AG09319 (cell line): ENCODE data around the gene PROB1.

ENCODE experiments used
- DNase-seq: peaks from one replicate; pipeline ENCODE4 v3.0.0-alpha.2; 2010; ENCODE audit warnings: low read depth; ENCODE audit errors: extremely low read depth
- CTCF ChIP-seq: IDR thresholded peaks from 2 replicates; pipeline ENCODE4 v1.5.1; 2011; ENCODE audit warnings: low read depth, mild to moderate bottlenecking, inconsistent platforms, low read length, moderate library complexity

PROB1 gene

DNA sequence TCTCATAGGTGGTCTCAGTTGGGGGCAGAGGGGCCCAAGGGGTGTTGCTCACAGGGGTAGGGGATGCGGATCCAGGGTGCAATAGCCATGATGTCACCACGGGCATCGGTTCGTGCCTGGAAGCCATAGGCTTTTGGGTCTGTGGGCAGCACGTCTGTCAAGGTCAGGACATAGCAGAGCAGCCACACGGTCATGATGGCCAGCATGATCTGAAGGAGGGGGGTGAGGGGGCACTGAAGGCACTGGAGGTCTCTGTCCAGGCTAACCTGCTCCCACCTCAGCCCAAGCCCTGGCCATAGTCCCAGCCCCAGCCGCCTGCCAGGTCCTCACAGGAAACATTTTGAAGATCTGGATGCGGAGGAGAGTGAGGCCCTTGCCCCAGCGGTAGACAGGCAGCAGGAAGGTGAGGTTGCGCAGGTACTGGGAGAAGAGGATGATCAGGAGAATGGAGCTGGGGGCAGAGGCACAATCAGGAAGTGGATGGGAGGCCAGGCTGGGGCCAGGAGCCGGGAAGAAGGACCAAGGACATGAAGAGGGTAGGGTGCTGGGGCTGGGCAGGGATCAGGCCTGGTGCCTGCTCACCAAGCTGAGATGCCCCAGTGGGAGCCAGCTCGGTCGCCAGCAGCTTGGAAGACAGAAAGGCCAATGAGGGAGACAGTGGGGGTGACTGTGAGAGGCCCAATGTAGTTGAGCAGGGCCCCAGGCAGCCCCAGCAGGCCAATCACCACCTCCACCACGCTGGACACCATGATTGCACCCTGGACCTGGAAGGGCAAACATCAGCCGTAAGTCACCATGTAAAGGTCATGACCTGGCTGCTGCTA, 15.1 kb downstream of the PROB1 start:
- no peak for TF ChIP-seq CTCF
- DNase-seq = no peak

GRCh38 chr5:139378941-139379361, 16.0 kb downstream of the PROB1 start:
- no peak for DNase-seq

DNA sequence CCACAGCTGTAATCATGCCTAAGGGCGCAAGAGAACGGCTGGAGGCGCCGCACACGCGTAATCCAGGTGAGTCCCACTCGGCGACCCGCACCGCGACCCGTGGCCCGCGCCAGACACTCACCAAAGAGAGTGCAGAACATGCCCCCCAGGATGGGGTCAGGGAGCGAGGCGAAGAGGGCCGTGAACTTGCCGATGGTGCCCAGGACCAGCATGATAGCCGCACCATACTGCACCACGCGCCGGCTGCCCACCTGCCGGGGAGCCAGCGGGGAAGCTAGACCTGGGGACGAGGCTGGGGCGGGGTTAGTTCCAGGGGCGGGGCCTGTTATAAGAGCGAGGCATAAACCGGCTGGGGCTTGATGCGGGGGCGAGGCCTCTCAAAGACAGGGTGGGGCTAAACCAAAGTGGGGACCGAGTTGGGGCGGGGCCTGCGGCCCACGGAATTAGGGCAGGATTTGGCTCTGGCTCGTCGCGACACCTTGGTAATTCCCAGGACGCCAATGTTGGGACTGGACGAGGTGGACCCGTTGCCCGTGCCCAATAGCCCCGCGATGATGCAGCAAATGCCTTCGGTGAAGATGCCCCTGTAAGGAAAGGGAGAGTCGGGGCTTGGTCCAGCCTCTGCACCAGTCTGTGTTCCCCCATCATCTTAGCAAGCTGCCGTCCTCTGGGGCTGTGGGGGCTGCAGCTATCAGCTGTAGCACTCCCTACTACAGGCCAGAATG, 16.6 kb downstream of the PROB1 start:
- no peak for TF ChIP-seq CTCF
- DNase-seq = no peak

More at GRCh38 chr5:139378941-139379361, 16.0 kb downstream of the PROB1 start:
- no peak for TF ChIP-seq CTCF

DNA sequence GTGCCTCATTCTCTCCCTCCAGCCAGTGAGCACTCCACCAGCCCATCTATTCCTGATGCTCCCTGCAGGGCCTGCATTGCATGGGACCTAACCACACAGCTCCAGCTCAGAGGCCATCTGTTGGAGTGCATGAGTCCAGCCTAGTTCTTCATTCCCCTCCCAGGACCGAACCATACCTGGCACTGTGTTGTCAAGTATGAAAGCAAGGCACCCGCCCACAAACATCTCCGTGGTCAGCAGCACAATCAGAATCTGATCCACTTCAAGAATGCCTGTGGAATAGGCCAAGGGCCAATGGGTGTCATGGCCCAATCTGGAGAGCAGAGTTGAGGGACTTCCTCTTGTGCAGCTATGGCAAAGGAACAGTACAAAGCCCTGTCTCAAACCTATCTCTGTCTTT, 17.7 kb downstream of the PROB1 start:
- TF ChIP-seq CTCF = no peak
- no peak for DNase-seq

- no peak for DNase-seq
- TF ChIP-seq CTCF = no peak
Measured at GRCh38 chr5:139376364-139376763, 18.5 kb downstream of the PROB1 start.

GRCh38 chr5:139374909-139375308, 20.0 kb downstream of the PROB1 start:
- DNase-seq = no peak
- no peak for TF ChIP-seq CTCF
